Heart left ventricle (tissue), 16 donors: ENCODE results near the gene OBI1. TPM values are rescaled to one million over a fixed set of nuclear protein-coding genes. Genes with fewer than 3 reads are reported as not detected.
A peak's percentile ranks its signal among the peaks of the same experiment; 100 is the strongest.

Experiments
- ATAC-seq, 4 donors: fragments of 200-7000 bp; cut with Tn5 transposase; one replicate each; pipeline ENCODE4 v1.9.1; 2020 to 2022; ENCODE audit warnings: moderate library complexity in 4 of 4, mild to moderate bottlenecking in 3 of 4, moderate number of reproducible peaks in 1 of 4
- DNase-seq, 5 donors: peaks; one replicate each; pipeline ENCODE4 v3.0.0-alpha.2; 2020
- H3K27ac ChIP-seq, 12 donors: fragments of 200-600 bp; sonication (generic) in 4 of 12; one replicate each; pipeline versions ENCODE4 v1.5.0 to v1.8.0; 2016 to 2022; ENCODE audit warnings: mild to moderate bottlenecking in 2 of 12
- H3K27me3 ChIP-seq, 9 donors: fragments of 200-600 bp; sonication (generic) in 2 of 9; one replicate each; pipeline versions ENCODE4 v1.5.1 to v1.8.0; 2016 to 2022; ENCODE audit warnings: mild to moderate bottlenecking in 3 of 9
- H3K36me3 ChIP-seq, 9 donors: fragments of 200-600 bp; sonication (generic) in 2 of 9; one replicate each; pipeline versions ENCODE4 v1.5.0 to v1.8.0; 2018 to 2022; ENCODE audit warnings: mild to moderate bottlenecking in 2 of 9
- H3K4me1 ChIP-seq, 12 donors: fragments of 200-600 bp; sonication (generic) in 4 of 12; one replicate each; pipeline versions ENCODE4 v1.5.0 to v1.8.0; 2016 to 2022; ENCODE audit warnings: mild to moderate bottlenecking in 3 of 12
- H3K4me3 ChIP-seq, 12 donors: fragments of 200-600 bp; sonication (generic) in 4 of 12; one replicate each; pipeline versions ENCODE4 v1.5.0 to v1.8.0; 2017 to 2022; ENCODE audit warnings: mild to moderate bottlenecking in 9 of 12, moderate library complexity in 4 of 12
- H3K9me3 ChIP-seq, 12 donors: fragments of 200-600 bp; sonication (generic) in 4 of 12; one replicate each; pipeline versions ENCODE4 v1.5.0 to v1.8.0; 2016 to 2022; ENCODE audit warnings: mild to moderate bottlenecking in 1 of 12
- POLR2A ChIP-seq, 2 donors: fragments of 450-650 bp; IDR thresholded peaks; one replicate each; pipeline ENCODE4 v1.6.1; 2017; ENCODE audit warnings: antibody characterized with exemption in 2 of 2, mild to moderate bottlenecking in 2 of 2, moderate library complexity in 2 of 2
- WGBS, 4 donors: extraction: QIAGEN DNeasy Blood & Tissue Kit in 2 of 4; methylation state at CpG; one replicate each; pipeline versions ENCODE4 v1.1.5 to v1.1.7; 2013 to 2018; 5-methylcytosine and 5-hydroxymethylcytosine counted together
- intact Hi-C, 10 donors: fragments of 100-400 bp; cut with DNase I; formaldehyde crosslinking; loops; one replicate each; pipeline versions ENCODE4 v1.11.1 to v1.14.2; 2022
- polyA plus RNA-seq, 2 donors: library from polyadenylated mRNA; stranded (reverse); fragments of 200-250 nt; gene quantifications; one replicate each; pipeline ENCODE4 v1.2.3, GENCODE V29; 2013
- total RNA-seq, 9 donors: library from RNA; depleted of rRNA in 2 of 9; stranded (reverse); fragments of >200 nt in 2 of 9; fragmentation: NEBNext Ultra II Directional in 3 of 9; extraction: Animal tissue kit (Norgen Biotek cat#: 25700) in 3 of 9; gene quantifications; one replicate each; pipeline versions ENCODE4 v1.1.0 to v1.2.4, GENCODE V29; 2016 to 2023
- TF ChIP-seq, protein P1 (sequence below), 12 donors: fragments of 200-600 bp; sonication (generic) in 4 of 12; IDR thresholded peaks; one replicate each; pipeline versions ENCODE4 v1.5.0 to v1.8.0; 2018 to 2022; ENCODE audit warnings: antibody characterized with exemption in 12 of 12, mild to moderate bottlenecking in 5 of 12
- donor health status: ischemic (EF 13 %, LVEDD 7.1; RV severe dilation, severe dysfunction).
- donor health status: healthy with polysubstance abuse.
- donor health status: DM: no; HTN: yes; CAD: no.
- donor health status: DM: no; HTN: no; CAD: no.
- donor health status: ischemic (EF 25% LVEDD 6.9; RV normal size, moderate dysfunction).
- donor health status: ischemic (EF 25% LVEDD 5.7; RV mildly dilated, moderate dysfunction).
- donor health status: healthy.
- donor health status: DM: yes; HTN: yes; CAD: no.
- donor health status: ischemic (EF 35%, LVEDD 5.7; RV mildly dilated, moderate dysfunction).
- donor health status: nonischemic (EF 11% LVEDD 7.7; RV severe dilation, severe dysfunction).
- donor health status: DM: yes; HTN: yes; CAD: no.
- donor health status: PGD.
- donor health status: ischemic (EF 29% LVEDD 5.4; RV normal size, mild dysfunction).
- donor health status: nonischemic (EF 23%, LVEDD 6.1; RV moderate dilation, normal function).

The OBI1 gene
- total and polyA plus RNA-seq, 11 donors, result 2.4 to 12.3 (median 9.7) TPM

DNA sequence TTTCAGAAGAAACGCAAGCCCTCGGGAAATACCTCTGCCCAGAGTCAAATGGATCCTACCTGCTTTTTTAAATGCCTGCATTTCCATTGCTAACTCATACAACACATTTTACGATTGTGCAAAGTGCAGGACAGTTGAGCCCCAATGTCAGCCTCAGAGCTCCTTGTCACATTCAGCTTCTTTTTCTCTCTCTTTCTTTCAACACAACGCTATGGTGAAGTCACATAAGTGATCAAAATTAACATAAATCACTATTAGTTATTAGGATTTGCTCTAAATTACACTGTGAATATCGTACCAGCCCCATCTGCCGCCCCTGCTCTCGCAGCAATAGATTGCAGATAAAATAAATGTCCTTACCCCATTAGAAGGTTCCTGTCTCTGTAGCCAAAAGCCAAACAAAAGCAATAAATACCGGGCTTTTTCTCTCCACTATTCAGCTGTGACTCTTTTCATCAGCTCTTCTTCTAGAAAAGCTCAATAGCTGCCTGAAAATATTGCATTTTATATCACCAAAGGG is 64.4 kb downstream of the OBI1 start:
- Histone ChIP-seq H3K4me1 (peaks cover 0 to 21% (median 9%) of the 10 kb centered on the region in 12 donors), H3K9me3 (no peaks in the 10 kb centered on the region), H3K36me3 (no peaks in the 10 kb centered on the region), H3K27ac (no peak overlapping the region), H3K4me3 (peak overlapping the region in 1 of 12 donors; percentile 2), H3K27me3 (peaks cover 68 to 100% (median 100%) of the 10 kb centered on the region in 9 donors)
- intact Hi-C loops, result no loop called here
- ATAC-seq, result no peak
- TF ChIP-seq POLR2A (IDR thresholded peaks at IDR 0.05), result no peak
- TF ChIP-seq, protein P1, sequence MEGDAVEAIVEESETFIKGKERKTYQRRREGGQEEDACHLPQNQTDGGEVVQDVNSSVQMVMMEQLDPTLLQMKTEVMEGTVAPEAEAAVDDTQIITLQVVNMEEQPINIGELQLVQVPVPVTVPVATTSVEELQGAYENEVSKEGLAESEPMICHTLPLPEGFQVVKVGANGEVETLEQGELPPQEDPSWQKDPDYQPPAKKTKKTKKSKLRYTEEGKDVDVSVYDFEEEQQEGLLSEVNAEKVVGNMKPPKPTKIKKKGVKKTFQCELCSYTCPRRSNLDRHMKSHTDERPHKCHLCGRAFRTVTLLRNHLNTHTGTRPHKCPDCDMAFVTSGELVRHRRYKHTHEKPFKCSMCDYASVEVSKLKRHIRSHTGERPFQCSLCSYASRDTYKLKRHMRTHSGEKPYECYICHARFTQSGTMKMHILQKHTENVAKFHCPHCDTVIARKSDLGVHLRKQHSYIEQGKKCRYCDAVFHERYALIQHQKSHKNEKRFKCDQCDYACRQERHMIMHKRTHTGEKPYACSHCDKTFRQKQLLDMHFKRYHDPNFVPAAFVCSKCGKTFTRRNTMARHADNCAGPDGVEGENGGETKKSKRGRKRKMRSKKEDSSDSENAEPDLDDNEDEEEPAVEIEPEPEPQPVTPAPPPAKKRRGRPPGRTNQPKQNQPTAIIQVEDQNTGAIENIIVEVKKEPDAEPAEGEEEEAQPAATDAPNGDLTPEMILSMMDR (IDR thresholded peaks at IDR 0.05), result no peak
- 5 to 13% (median 8%) methylated on average over 8 of the region's 8 CpGs for WGBS, 4 donors
- DNase-seq, result no peak

DNA sequence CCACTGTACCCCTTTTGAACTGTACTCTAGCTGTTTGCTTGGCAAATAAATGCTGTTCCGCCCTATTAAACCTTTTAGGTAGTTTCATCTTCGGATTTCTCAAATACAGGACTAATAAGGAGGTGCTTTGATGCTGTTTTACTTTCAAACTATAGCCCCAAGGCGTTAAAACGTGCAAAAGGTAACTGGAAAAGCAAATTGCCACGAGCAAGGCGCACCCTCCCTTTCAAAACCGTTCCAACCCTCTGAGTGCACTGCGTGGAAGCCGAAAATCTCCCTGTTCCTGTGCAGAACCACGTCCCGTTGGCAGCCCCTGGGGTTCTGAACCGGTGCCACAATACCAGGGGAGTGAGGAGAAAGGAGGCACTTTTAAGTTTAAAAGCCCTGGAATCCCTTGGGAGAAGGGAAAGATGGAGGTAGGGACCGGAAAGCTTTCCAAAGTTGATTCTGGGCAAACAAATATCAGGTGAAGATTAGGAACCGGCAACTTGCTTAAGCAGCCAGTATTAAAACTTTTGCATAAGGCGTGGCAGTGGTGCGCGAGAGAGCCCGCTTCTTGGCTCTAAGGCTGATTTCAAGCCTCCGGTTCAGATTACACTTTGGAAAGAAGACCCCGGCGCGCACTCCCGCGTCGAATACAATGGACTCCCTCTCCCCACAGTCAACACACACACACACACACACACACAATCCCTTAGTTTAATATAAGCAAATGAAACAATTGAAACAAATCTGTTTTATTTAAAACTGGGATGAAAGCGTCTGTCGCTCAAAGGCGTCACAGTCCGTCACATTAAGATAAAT is 65.1 kb downstream of the OBI1 start:
- H3K27ac ChIP-seq, result no peak overlapping the region
- peaks cover 0 to 21% (median 9%) of the 10 kb centered on the region in 12 donors for H3K4me1 ChIP-seq
- H3K27me3 ChIP-seq, result peaks cover 66 to 100% (median 100%) of the 10 kb centered on the region in 9 donors
- no peaks in the 10 kb centered on the region for H3K9me3 ChIP-seq
- no peak for DNase-seq
- H3K36me3 ChIP-seq, result no peaks in the 10 kb centered on the region
- no peak overlapping the region for H3K4me3 ChIP-seq
- 6 to 9% (median 8%) methylated on average over 29 of the region's 29 CpGs for WGBS, 4 donors
- TF ChIP-seq, protein P1 (IDR thresholded peaks at IDR 0.05), result no peak
- no peak for TF ChIP-seq POLR2A (IDR thresholded peaks at IDR 0.05)
- intact Hi-C loops, result no loop called here
- no peak for ATAC-seq

DNA sequence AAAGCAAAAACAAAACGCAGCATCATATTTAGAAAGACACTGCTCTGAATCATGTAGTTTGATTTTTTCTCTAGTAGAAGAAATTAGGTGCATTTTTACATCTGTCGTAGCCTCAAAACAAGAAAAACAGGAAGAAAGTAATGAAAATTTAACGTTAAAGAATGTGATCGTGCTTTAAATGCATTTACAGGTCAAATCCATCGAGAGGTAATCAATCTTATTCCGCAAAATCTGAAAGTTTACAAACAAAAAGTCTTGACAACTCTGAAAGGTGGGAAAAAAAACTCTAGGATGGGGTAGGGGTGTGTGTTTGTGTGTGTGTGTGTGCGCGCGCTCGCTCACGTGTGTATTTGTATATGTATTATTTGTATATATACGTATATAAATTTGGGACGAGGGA is 65.8 kb downstream of the OBI1 start:
- Histone ChIP-seq H3K4me3 (no peak overlapping the region), H3K4me1 (peaks cover 0 to 21% (median 9%) of the 10 kb centered on the region in 12 donors), H3K27me3 (peaks cover 59 to 100% (median 99%) of the 10 kb centered on the region in 9 donors), H3K9me3 (no peaks in the 10 kb centered on the region), H3K36me3 (no peaks in the 10 kb centered on the region), H3K27ac (no peak overlapping the region)
- intact Hi-C loops, result no loop called here
- ATAC-seq, result no peak
- TF ChIP-seq, protein P1 (IDR thresholded peaks at IDR 0.05), result no peak
- no peak for TF ChIP-seq POLR2A (IDR thresholded peaks at IDR 0.05)
- 11 to 13% (median 13%) methylated on average over 13 of the region's 13 CpGs for WGBS, 4 donors
- no peak for DNase-seq

DNA sequence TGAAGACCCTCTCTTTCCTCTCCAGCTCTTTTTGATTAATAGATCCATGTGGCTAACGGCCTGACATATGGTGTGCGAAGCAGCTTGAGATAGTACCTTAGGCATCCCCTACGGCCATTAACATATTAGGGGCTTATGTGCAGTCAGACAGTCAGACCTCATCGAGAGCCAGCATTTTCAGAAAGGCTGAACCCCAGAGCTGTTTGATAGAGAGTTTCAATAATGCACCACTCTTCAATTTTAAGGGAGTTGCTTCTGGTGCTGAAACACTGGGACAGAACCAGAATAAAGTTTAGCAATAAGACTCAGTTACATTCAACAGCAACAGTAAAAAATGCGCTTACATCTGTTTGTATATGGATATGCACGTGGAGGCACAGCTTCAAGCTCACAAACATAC is 66.4 kb downstream of the OBI1 start:
- TF ChIP-seq POLR2A (IDR thresholded peaks at IDR 0.05), result no peak
- TF ChIP-seq, protein P1 (IDR thresholded peaks at IDR 0.05), result no peak
- H3K27ac ChIP-seq, result no peak overlapping the region
- 8 to 12% (median 10%) methylated on average over 6 of the region's 6 CpGs for WGBS, 4 donors
- peaks cover 59 to 100% (median 99%) of the 10 kb centered on the region in 9 donors for H3K27me3 ChIP-seq
- DNase-seq, result no peak
- H3K4me1 ChIP-seq, result peaks cover 0 to 21% (median 9%) of the 10 kb centered on the region in 12 donors
- H3K36me3 ChIP-seq, result no peaks in the 10 kb centered on the region
- no peak overlapping the region for H3K4me3 ChIP-seq
- ATAC-seq, result no peak
- no peaks in the 10 kb centered on the region for H3K9me3 ChIP-seq
- intact Hi-C loops, result no loop called here
